ENCODE data around the gene BRSK1.

The BRSK1 gene

DNA sequence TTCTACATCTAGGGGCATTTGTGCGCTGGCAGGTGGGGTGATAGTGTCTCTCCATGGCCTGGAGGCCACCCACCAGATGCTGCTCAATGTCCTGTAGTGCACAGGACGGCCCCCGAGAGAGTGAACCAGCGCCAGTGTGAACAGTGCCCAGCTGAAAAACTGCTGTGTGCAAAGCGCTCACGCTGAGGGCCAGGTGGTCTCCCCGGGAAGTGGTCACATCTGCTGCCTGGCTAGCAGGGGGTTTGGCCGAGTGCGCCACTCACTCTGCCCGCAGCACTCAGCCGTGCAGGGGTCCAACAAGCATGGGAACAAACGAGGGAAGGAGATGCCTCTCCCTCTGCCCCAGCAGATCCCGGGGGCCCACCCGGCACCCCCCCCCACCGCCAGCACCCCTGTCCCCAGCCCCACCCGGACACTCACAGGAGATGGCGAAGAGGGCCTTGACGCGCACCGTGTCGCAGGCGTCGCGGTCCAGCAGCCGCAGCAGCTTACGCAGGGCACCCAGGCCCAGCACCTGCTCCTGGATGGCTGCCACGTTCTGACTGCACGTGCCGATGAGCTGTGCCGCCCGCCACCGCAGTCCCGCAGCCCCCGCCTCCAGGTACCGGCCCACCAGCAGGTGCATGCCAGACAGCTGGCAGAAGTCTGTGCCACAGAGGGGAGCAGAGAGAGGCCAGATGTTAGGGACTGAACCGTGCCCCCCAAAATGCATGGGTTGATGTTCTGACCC is 9.7 kb upstream of the BRSK1 start:
- no peak for DNase-seq (ENCODE audit: low read depth)

DNA sequence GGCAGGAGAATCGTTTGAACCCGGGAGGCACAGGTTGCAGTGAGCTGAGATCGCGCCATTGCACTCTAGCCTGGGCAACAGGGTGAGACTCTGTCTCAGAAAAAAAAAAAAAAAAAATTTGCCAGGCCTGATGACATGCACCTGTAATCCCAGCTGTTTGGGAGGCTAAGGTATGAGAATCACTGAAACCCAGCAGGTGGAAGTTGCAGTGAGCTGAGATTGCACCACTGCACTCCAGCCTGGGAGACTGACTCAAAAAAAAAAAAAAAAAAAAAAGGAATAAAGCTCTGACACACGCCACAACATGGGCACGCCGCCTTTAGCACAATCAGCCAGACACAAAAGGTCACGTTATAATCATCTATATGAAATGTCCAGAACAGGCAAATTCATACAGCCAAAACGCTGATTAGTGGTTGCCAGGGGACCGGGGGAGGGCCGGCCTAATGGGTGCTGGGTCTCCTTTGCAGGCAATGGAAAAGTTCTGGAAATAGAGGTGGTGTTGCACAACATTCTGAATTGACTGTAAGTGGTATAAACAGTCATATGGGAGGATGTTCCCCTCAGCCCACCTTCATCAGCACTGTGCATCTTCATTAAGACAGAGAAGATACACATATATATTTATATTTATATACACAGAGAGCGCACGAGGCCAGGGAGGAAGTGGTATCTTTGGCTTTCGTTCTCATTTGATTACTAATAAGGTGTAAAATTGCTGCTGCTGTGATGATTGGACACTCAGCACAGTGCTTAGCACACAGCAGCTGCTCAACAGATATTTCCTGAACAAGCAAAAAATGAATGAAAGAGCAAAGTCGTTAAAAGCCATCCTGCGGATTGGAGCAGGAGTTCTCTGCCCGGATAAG is 7.7 kb upstream of the BRSK1 start:
- DNase-seq (ENCODE audit: low read depth) = no peak

DNA sequence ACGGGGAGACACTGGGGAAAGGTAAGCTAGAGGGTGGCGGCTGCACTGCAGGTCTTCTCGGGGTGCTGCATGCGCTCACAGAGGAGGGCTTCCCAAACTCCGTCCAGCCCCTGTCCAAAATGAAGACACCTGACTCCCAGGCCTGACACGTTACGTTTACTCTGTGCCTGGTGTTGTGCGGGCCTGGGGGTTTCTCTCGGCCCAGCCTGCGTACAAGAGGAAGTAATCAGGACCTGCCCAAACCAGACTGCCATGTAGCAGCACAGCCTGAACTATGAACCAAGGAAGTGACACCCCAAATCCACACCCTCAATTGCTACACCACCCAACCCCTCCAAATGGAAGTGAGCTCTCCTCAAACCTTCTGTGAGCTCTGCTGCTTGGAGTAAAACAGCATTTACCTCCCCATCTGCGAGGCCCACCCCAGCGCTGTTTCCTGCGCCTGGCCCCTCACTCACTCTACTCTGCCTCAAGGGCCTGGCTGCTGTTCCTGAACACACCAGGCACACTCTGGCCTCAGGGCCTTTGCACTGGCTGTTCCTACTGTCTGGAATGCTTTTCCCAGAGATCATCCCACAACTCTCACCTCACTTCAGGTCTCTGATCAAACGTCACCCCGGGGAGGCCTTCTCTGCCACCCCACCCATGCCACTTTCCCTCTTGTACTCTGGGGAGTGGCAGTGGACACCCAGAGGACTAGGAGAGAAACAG is 6.9 kb upstream of the BRSK1 start:
- DNase-seq (ENCODE audit: low read depth) = no peak

DNA sequence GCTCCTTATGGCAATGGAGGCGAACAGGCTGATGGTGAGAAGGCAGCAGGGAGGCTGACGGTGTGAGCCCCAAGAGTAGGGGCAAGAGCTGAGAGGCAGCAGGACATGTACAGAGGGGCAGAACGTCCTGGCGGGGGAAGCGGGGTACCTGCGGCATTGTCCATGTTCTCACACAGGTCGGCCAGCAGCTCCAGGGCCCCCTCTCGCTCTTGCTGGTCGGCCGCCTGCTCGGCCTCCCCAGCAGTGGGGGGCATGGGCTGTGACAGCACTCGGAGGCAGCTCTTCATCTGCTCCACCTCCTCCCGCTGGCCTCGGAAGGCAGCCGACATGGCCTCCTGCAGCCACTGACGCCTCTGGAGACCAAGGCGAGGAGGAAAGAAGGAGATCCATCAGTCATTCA is 6.3 kb upstream of the BRSK1 start:
- DNase-seq (ENCODE audit: low read depth) = no peak

DNA sequence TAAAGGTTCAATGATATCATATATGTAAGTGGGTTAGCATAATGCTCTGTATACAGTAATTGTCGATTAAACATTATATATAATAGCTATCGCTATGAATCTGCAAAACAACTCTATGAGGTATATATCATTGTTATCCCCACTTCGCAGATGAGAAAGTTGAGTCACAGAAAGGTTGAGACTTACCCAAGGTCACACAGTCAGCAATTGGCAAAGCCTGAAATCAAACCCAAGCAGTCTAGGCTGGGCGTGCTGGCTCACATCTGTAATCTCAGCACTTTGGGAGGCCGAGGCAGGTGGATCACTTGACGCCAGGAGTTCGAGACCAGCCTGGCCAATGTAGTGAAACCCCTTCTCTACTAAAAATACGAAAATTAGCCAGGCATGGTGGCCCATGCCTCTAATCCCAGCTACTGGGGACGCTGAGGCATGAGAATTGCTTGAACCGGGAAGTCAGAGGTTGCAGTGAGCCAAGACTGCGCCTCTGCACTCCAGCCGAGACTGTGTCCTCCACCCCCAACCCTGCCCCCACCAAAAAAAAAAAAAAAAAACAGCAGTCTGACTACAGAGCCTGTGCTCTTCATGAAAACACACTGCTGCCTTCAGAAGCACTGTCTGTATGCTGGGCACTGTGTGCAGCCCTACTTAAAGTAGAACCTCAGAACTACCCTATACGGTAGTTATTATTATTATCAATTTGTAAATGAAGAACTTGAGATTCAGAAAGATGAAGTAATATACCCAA is 5.2 kb upstream of the BRSK1 start:
- no peak for DNase-seq (ENCODE audit: low read depth)

DNA sequence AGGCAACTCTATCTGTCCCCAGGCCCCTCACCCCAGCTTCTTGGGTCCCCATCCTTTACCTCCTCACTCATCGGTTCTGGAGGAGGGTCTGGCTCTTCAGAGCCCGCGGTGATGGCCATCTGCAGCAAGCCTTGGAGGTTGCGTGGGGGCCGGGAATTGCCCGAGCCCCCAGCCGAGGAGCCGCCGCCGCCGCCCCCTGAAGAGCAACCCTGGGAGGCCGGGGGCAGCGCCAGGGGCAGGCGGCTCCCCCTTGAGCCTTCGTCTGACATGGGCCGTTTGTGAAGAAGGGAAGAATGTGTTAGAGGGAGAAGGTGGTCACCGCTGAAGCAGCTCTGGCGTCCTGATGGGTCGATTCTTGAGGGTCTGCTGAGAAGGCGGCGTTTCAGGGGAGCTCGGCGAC is 4.5 kb upstream of the BRSK1 start:
- no peak for DNase-seq (ENCODE audit: low read depth)

DNA sequence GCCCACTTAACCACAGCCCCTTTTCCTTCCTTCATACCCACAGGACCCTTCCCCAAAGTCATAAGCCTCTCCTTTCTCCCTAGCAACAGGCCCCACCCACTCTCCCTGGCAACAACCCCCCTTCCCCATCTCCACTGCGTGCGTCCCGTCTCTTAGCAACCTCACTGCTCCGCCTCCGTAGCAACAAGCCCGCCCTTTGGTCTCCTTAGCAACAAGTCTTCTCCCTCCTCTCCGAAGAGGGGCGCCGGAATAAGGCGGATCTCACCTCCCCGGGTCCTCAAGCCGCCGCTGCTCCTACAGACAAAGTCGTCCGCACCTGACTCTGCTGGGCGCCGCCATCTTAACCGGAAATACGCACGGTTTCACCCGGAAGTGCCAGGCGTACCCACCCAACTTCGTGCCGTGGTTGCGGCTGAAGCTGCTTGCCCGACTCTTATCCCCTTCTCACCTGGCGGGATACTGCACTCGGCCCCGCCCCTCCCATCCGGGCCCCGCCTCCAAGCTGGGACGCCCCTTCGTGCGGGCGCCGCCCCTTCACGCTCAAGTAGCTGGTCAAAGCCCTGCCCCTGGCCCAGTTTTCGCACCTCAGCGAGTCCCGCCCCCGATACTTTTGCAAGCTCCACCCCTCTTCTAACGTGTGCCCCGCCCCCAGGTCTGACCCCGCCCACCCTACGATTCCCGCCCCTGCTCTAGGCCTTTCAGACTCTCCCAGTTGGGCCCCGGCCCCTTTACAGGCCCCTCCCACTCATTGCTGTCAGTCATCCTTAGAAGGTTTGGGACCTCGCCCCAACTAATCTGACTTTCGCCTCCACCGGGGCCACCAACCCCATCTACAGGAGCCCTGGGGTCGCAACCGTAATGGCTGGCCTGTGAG is 3.8 kb upstream of the BRSK1 start, which contains the start of gene HSPBP1:
HSPBP1 (minus strand) TSS at position 341 of the 874 bp plus-strand sequence. CDS start 502 bp downstream, outside the sequence.
- peak; percentile 94 for DNase-seq (ENCODE audit: low read depth)

DNA sequence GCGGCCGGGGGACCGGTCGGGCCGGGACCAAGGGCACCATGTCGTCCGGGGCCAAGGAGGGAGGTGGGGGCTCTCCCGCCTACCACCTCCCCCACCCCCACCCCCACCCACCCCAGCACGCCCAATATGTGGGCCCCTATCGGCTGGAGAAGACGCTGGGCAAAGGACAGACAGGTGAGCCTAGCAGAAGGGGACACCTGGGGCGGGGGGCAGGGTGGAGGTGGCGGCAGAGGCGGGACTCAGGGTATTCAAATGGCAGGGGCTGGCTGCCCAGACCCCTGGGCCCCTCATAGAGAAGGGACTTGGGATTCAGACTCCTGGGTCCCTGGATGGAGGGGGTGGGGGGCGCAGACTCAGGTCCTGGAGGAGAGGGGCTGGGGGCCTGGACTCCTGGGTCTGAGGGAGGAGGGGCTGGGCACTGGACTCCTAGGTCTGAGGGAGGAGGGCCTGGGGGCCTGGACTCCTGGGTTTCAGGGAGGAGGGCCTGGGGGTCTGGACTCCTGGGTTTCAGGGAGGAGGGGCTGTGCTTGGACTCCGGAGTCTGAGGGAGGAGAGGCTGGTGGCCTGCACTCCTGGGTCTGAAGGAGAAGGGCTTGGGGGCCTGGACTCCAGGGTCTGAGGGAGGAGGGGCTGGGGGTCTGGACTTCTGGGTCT is 735 bp downstream of the BRSK1 start:
- DNase-seq (ENCODE audit: low read depth) = no peak

DNA sequence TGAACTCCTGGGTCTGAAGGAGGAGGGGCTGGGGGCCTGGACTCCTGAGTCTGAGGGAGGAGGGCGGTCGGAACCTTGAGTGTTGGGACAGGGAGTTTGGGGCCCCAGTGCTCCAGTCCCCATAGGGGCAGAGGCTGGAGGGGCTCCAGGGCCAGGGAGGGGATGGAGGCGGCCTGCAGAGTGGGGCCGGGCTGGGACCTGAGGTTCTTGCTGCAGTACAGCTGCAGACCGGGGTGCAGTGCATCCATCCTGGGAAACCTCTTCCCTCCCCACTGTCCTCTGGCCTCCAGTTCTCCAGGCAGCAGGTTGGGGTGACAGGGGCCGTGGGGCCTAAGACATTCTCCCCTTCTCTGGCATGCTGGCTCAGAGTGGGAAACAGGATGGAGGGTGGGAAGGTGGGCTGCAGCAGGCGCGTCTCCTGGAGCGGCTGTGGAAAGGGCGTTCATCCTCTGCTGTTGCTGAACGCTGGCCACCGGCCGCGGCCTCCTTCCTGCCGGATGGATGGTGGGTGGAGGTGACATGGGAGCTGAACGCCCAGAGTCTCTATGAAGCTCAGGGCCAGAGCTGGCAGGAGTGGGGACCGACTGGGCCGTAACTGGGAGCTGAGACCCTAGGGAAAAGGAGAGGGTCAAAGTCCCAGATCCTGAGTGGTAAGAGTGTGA is 1.6 kb downstream of the BRSK1 start:
- DNase-seq (ENCODE audit: low read depth) = no peak

DNA sequence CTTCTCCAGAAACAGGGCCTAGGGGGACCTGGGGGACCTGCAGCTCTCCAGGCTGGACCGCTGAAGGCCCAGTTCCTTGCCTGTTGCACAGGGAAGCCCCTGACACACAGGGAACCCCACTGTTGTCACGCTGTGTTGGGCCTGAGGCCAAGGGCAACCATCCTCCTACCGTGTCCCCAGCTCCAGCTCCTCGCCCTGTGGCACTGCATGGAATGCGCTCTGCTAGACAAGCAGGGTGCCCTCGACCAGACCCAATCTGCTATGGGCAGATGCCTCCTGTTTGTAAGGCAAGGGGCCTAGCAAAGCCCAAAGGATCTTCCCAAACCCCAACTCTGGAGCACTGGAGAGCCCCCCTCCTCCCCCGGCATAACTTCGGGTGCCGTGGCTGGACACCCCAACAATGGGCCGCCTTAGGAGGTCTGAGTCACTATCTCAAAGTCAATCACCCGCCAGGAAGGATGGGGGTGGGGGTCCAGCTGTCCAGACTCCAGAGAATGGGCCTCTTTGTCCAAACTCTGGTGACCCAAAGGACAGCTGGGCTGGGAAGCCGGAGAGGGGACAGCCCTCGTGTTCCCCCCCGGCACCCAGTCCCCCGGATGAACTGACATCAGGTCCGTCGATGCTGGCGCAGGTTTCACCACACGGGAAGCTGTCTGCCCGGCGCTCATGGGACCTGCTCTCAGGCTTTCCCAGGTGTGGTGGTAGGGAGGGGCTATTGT is 3.7 kb downstream of the BRSK1 start:
- DNase-seq (ENCODE audit: low read depth) = no peak

DNA sequence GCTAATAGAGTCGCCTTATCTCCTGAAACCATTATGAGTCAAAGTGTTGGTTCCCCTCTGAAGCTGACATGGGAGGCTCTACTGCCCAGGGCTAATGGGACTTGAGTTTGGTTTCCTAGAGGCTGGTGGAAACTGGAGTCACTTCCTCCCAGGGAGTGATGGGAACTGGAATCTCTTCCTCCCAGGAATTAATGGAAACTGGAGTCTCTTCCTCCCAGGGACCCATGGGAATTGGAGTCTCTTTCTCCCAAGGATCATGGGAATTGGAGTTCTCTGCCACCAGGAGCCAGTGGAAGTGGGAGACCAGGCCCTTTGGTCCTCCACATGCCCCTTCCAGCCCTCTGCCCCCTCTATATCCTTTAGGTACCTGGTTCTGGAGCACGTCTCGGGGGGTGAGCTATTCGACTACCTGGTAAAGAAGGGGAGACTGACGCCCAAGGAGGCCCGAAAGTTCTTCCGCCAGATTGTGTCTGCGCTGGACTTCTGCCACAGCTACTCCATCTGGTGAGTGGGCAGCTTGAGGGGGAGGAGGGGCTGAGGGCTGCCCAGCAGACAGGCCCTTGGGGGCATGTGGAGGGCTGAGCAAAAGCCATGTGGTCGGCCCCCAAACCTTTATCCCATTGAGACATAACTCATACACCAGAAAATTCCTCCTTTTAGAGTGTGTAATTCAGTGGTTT is 5.5 kb downstream of the BRSK1 start:
- no peak for DNase-seq (ENCODE audit: low read depth)

DNA sequence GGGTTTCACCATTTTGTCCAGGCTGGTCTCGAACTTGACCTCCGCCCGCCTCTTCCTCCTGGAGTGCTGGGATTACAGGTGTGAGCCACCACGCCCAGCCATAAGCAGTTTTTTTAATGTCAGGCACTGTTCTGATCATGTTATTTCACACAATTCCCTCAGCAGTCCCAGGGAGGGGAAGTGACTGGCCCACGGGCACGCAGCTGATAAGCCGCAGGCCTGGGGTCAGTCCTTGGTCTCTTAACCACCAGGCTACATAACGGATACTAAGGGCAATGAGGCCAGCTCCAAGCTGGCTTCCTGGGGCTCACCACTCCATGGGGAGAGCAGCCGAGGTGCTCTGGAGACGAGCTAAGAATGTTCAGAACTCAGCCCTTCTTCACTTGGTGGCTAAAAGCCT is 13.5 kb downstream of the BRSK1 start:
- DNase-seq (ENCODE audit: low read depth) = no peak

DNA sequence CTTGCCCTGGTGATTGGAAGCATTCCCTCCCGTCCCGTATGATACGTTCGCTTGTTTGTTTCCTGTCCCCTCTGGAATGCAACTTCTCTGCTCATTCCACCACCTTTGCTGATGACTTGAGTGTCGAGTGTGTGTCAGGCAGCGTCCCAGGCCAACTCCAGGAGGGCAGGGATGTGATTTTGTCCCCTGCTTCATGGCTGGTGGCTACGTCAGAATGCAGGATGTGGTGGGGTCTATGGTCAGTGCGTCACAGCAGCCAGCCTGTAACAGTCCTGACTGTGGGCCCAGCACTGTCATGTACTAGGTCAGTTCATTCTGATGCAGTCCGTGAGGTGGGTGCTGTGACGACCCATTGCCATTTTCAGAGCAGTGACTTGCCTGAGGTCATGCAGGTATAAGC is 16.2 kb downstream of the BRSK1 start:
- no peak for DNase-seq (ENCODE audit: low read depth)

DNA sequence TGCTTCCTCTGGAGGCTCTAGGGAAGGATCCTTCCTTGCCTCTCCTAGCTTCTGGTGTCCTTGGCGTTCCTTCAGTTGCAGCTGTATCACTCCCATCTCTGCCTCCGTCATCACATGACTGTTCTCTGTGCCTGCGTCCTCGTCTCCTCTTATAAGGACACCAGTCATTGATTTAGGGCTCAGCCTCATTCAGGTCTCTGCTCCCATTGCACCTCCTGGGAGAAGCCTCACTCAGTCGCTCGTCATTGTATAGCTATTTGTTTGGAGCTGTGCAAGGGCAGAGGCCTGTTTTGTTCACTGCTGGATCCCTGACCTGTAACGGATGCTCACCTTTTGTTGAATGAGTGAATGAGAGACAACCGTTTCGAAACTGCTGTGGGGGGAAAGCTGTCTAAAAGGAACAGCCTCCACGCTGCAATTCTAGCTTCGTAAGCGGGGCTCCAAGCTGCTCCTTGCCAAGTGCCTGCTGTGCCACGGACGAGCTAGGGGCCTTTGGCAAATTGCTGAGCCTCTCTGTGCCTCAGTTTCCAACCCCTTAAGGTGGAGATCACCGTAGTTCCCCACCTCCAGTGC is 17.2 kb downstream of the BRSK1 start:
- no peak for DNase-seq (ENCODE audit: low read depth)

DNA sequence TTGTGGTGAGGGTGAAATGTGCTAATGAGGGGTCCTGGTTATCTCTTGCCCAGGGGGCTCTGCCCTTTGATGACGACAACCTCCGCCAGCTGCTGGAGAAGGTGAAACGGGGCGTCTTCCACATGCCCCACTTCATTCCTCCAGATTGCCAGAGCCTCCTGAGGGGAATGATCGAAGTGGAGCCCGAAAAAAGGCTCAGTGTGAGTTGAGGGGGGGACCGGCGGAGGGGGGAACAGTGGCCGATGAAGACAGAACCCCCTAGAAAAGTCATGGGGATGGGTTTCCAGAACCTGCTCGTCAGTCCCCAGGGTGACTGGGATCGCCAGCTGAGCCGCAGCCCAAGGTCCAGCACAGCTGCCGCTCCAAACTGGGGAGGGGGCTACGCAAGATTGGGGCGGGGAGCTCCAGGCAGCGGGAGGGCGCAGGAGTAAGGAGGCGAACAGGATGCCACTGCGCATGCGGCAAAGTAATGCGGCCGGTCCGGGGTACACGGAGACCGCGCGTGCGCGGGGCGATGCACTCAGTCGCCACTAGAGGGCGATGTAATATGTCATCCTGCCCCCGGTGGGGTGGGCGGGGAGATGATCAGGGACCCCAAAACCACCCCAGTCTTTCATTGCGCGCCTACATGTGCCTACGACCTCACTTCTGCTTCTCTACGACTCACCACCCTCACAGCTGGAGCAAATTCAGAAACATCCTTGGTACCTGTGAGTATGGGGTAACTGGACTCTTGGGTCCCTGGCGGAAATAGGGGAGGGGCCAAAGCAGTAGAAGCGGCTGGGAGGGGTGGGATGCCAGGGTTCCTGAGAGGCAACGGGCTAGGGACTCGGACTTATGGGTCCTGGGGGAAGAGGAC is 17.9 kb downstream of the BRSK1 start:
- DNase-seq (ENCODE audit: low read depth) = peak; percentile 45

DNA sequence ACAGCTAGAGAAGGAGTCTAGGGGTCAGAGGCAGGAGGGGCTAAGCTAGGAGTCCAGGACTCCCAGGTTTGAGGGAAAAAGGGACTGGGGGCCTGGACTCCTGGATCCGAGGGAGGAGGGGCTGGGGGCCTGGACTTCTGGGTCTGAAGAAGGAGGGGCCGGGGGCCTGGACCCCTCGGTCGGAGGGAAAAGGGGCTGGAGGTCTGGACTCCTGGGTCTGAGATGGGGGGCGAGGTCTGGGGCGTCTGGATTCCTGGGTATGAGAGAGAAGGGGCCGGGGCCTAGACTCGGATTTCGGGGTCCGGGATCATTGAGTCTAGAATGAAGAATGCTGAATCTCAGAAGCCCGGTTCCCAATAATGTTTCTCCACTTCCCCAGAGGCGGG is 18.5 kb downstream of the BRSK1 start:
- DNase-seq (ENCODE audit: low read depth) = no peak

DNA sequence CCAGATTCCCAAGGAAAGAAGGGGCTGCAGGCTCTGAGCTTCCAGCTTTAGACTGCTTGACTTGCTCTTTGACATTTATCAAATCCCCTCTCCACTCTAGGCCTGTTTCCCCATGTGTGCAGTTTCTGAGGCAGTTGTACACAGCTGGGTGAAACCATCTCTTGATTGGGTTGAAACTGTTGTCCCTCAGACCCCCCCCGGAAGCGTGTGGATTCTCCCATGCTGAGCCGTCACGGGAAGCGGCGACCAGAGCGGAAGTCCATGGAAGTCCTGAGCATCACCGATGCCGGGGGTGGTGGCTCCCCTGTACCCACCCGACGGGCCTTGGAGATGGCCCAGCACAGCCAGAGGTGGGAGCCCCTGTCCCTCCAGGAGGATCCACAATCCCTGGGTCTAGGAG is 19.7 kb downstream of the BRSK1 start:
- DNase-seq (ENCODE audit: low read depth) = no peak

Measured in amniotic epithelial cell (primary cell).